ENCODE data around the gene CCDC192.

- TF ChIP-seq ZNF146 (tag by site-specific recombination; IDR thresholded peaks at IDR 0.05) (no peak), ZNF621 (tag by site-specific recombination; IDR thresholded peaks at IDR 0.05) (no peak)
These were observed 244.8 kb downstream of the CCDC192 start for GRCh38 chr5:127947941-127948340.
